OCI-LY3 (cell line): Measurements from ENCODE around the gene DPF3.

ENCODE experiments used
- H2AFZ ChIP-seq: fragments of 200-600, 300-600 bp; shearing (Covaris generic); 2 replicates; pipeline ENCODE4 v1.6.0; 2014; ENCODE audit warnings: antibody characterized with exemption, low read depth, low read length
- H3K27ac ChIP-seq: fragments of 200-600, 300-600 bp; sonication (generic); 2 replicates; pipeline ENCODE4 v1.5.1; 2014; ENCODE audit warnings: mild to moderate bottlenecking, low read length, moderate library complexity, mixed read lengths
- H3K27me3 ChIP-seq: fragments of 200-600, 300-600 bp; sonication (generic); 2 replicates; pipeline ENCODE4 v1.6.1; 2014; ENCODE audit warnings: low read depth, low read length, mixed read lengths
- H3K36me3 ChIP-seq: fragments of 200-600, 300-600 bp; sonication (generic); replicated peaks from 2 replicates; pipeline ENCODE3; 2014; ENCODE audit warnings: low read depth, low read length, mixed read lengths
- H3K4me1 ChIP-seq: fragments of 300-600, 200-600 bp; sonication (generic); 2 replicates; pipeline ENCODE4 v1.6.1; 2014; ENCODE audit warnings: low read length, mixed read lengths
- H3K4me2 ChIP-seq: fragments of 200-600, 300-600 bp; sonication (generic); 2 replicates; pipeline ENCODE4 v1.6.1; 2014; ENCODE audit warnings: low read length, mixed read lengths
- H3K4me3 ChIP-seq: fragments of 300-600, 200-600 bp; sonication (generic); 2 replicates; pipeline ENCODE4 v1.5.1; 2014; ENCODE audit warnings: antibody characterized with exemption, mild to moderate bottlenecking, low read length, moderate library complexity
- H3K79me2 ChIP-seq: fragments of 300-600, 200-600 bp; shearing (Covaris generic); 2 replicates; pipeline ENCODE4 v1.6.1; 2014; ENCODE audit warnings: mild to moderate bottlenecking, low read length, mixed read lengths
- H3K9ac ChIP-seq: fragments of 300-600, 200-600 bp; shearing (Covaris generic); 2 replicates; pipeline ENCODE4 v1.6.0; 2014; ENCODE audit warnings: mild to moderate bottlenecking, low read length, moderate library complexity
- H3K9me3 ChIP-seq: fragments of 200-600, 300-600 bp; shearing (Covaris generic); 2 replicates; pipeline ENCODE4 v1.6.1; 2014; ENCODE audit warnings: low read length, mixed read lengths; ENCODE audit not compliant: insufficient read depth
- H4K20me1 ChIP-seq: fragments of 200-600, 300-600 bp; sonication (generic); 2 replicates; pipeline ENCODE4 v1.6.1; 2016; ENCODE audit warnings: low read length, mixed read lengths; ENCODE audit not compliant: insufficient read depth
- CTCF ChIP-seq: fragments of 200-600, 300-600 bp; sonication (generic); IDR thresholded peaks from 2 replicates; pipeline ENCODE4 v1.5.1; 2014; ENCODE audit warnings: antibody characterized with exemption, low read length, low read depth
- EZH2phosphoT487 ChIP-seq: fragments of 200-600 bp; shearing (Covaris generic); IDR thresholded peaks from 2 replicates; pipeline ENCODE4 v1.6.1; 2018; ENCODE audit warnings: antibody characterized with exemption, mixed run types, low read depth

Gene DPF3

GRCh38 chr14:72651081-72651480 is 242.8 kb downstream of the DPF3 start:
- Histone ChIP-seq H3K79me2 (no peaks in the 10 kb centered on the region), H3K27me3 (peaks cover 6% of the 10 kb centered on the region; the same call in 1 of the 2 replicates), H4K20me1 (no peaks in the 10 kb centered on the region), H3K9me3 (no peaks in the 10 kb centered on the region), H2AFZ (no peak overlapping the region), H3K36me3 (no peaks in the 10 kb centered on the region), H3K9ac (no peak overlapping the region), H3K4me2 (no peak overlapping the region), H3K4me1 (no peaks in the 10 kb centered on the region), H3K27ac (no peak overlapping the region), H3K4me3 (no peak overlapping the region)
- TF ChIP-seq CTCF = no peak
- TF ChIP-seq EZH2phosphoT487 = no peak

GRCh38 chr14:72649603-72650227 is 244.2 kb downstream of the DPF3 start:
- H3K9ac ChIP-seq = no peak overlapping the region
- H3K79me2 ChIP-seq = no peaks in the 10 kb centered on the region
- no peaks in the 10 kb centered on the region for H3K4me1 ChIP-seq
- no peaks in the 10 kb centered on the region for H3K36me3 ChIP-seq
- H2AFZ ChIP-seq = no peak overlapping the region
- no peak overlapping the region for H3K4me3 ChIP-seq
- no peaks in the 10 kb centered on the region for H3K9me3 ChIP-seq
- H3K27me3 ChIP-seq = peaks cover 6% of the 10 kb centered on the region; the same call in 1 of the 2 replicates
- no peak overlapping the region for H3K27ac ChIP-seq
- H4K20me1 ChIP-seq = no peaks in the 10 kb centered on the region
- no peak overlapping the region for H3K4me2 ChIP-seq
- TF ChIP-seq CTCF = no peak
- no peak for TF ChIP-seq EZH2phosphoT487

- no peaks in the 10 kb centered on the region for H3K79me2 ChIP-seq
- TF ChIP-seq EZH2phosphoT487 = no peak
- TF ChIP-seq CTCF = no peak
- no peaks in the 10 kb centered on the region for H3K36me3 ChIP-seq
Measured at GRCh38 chr14:72647782-72648181, 246.1 kb downstream of the DPF3 start.

GRCh38 chr14:72646861-72647528 is 246.9 kb downstream of the DPF3 start:
- TF ChIP-seq CTCF (no peak), EZH2phosphoT487 (no peak)
- Histone ChIP-seq H3K36me3 (no peaks in the 10 kb centered on the region), H3K27ac (no peak overlapping the region), H4K20me1 (no peaks in the 10 kb centered on the region), H3K79me2 (no peaks in the 10 kb centered on the region), H3K4me3 (no peak overlapping the region), H3K9ac (no peak overlapping the region), H3K4me2 (no peak overlapping the region), H3K27me3 (peaks cover 6% of the 10 kb centered on the region; the same call in 1 of the 2 replicates), H3K9me3 (no peaks in the 10 kb centered on the region), H3K4me1 (no peaks in the 10 kb centered on the region), H2AFZ (no peak overlapping the region)

More at GRCh38 chr14:72647782-72648181, 246.1 kb downstream of the DPF3 start:
- Histone ChIP-seq H4K20me1 (no peaks in the 10 kb centered on the region), H3K9ac (no peak overlapping the region), H3K27ac (no peak overlapping the region), H3K4me2 (no peak overlapping the region), H3K9me3 (no peaks in the 10 kb centered on the region), H3K27me3 (peaks cover 6% of the 10 kb centered on the region; the same call in 1 of the 2 replicates), H3K4me1 (no peaks in the 10 kb centered on the region), H2AFZ (no peak overlapping the region), H3K4me3 (no peak overlapping the region)
